LHCN-M2 (cell line): ENCODE data around the gene TMEM273. TPM values are rescaled to one million over a fixed set of nuclear protein-coding genes. Genes with fewer than 3 reads are reported as not detected.

Source experiments
- DNase-seq: peaks from one replicate; pipeline ENCODE4 v3.0.0-alpha.2; 2012; ENCODE audit warnings: low read depth
- total RNA-seq: library from RNA; depleted of rRNA; stranded (reverse); fragments of >200 nt; gene quantifications from 2 replicates; pipeline ENCODE4 v1.2.3, GENCODE V29; 2014

Gene TMEM273
- total RNA-seq, 1 experiment from 2014 or later, result not detected

GRCh38 chr10:49140304-49141177, 47.6 kb downstream of the TMEM273 start:
- peak; percentile 11 for DNase-seq

DNA sequence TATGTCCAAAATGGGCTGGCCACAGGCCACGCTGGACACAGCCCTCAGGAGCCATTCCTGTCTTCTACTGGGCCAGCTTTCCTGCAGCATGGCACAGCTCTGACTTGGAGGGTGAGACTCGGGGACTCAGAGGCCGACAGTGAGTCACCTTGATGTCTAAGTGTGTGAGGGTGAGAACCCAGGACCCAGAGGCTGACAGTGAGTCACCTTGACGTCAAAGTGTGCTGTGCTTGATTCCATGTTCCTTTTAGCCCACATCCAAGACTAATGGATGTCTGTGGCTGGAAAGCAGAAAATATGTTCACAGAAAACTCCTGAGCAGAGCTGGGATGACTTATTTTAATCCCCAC, 48.4 kb downstream of the TMEM273 start:
- DNase-seq, result peak; percentile 95

GRCh38 chr10:49139028-49139845, 49.0 kb downstream of the TMEM273 start:
- DNase-seq, result peak; percentile 85

GRCh38 chr10:49138361-49138891, 49.8 kb downstream of the TMEM273 start:
- DNase-seq, result peak; percentile 42

DNA sequence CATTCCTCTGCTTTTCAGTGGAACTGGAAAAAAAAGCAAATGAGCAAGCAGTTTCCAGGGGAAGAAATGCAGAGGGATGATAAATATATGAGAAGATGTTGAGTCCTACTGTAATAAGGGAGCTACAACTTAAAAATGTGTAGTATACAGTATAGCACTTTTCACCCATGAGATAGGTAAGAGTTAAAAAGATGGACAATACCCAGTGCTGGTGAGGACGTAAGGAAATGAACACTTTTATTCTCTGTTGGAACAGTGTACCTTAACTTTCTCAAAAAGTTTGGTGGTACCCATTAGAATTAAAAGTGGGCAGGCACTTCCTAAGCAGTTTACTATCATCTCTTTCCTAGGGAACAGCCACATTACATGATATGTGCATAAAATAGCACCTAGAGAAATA, 51.7 kb downstream of the TMEM273 start:
- no peak for DNase-seq

DNA sequence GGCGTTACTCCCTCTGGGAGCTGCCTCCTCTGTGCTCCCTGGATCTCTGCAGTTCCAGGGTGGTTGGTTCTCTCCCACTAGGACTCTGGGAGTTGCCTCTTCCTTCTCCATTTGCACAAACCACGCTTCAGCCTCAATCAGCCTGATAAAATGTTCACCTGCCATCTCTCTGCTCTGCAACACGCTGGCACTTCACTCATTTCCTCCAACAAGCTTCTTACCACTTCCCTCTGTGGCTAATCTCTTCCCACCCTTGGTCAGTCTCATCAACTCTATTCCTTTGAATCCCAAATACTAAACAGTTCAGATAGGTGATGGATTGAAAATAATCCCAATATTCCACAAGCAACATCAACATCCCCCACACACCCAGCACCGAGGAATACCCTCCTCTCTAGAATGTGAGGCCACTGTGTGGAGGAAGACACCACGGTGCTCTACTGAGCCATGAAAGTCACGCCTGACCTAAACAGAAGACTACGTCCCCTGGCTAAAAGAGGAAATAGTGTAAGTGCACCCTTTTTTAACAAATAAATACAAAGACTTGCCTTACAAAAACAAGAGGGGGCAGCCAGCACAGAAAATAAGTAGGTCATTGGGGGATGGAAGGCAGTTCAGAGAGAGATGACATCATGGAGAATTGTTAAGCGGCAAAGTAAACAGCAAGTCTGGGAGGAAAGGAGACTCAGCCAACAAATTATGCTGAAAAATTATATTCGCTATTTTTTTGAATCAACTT, 52.4 kb downstream of the TMEM273 start:
- DNase-seq, result no peak

GRCh38 chr10:49134327-49134726, 53.9 kb downstream of the TMEM273 start:
- no peak for DNase-seq

- no peak for DNase-seq
These were observed 54.4 kb downstream of the TMEM273 start, which contains the start of gene FAM170B for GRCh38 chr10:49133706-49134248. TSS of gene FAM170B (minus strand) at chr10:49134021. CDS start at chr10:49133918, 103 bp downstream.

GRCh38 chr10:49132362-49132737, 55.8 kb downstream of the TMEM273 start:
- DNase-seq, result no peak

DNA sequence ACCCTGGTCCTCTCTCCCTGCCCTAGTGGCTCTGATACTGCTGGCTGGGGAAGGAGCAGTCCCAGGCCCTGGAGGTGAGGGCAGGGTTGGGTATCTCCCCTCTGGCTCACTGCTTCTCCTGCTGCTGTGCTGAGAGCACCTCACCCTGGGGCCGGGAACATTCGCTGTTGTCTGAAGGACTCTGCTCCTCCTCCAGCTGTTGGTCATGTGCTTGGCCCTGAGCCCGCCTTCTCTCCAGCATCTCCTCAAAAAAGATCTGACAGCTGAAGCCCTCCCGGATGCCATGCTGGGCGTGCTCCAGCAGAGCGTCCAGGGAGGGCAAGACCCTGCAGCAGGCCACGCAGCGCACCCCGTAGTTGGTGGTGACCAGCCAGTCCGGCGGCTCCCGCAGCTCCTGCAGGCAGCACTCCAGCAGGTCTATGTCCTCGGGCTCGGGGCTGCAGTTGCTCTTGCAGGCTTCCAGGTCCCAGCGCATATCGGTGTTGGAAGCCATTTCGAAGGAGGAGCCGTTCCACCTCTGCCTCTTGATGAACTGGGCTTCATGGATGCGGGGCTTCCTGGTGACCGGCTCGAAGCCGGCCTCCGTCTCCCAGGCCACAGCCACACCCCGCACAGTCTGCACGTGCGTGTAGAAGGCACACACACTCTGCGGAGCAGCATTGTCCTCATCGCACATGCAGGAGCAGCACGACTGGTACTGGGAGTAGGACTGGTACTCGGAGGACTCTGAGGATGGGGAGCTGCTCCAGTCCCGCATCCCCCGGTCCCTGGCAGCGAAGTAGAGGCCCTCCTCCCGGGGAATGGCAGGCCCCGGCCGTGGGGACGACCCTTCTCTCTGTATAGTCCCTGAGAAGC, 56.5 kb downstream of the TMEM273 start:
- DNase-seq, result peak; percentile 9

DNA sequence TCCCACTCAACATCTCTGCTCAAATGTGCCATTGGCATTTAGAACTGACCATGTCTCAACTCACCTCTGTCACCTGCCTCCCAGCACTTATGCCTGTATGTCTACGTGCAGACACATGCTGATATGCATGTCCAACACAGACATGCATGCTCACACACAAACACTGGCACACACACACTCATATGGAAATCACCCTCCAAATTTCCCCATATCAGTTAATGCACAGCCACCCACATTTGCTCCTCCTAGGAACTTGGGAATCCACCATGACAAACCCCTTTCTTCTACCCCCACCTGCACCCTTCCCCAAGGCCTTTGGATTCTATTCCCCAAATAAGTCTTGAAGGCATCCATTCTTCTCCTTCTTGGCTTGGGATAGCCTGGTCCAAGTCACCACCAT, 58.8 kb downstream of the TMEM273 start:
- no peak for DNase-seq

GRCh38 chr10:49128854-49129253, 59.3 kb downstream of the TMEM273 start:
- DNase-seq, result no peak

DNA sequence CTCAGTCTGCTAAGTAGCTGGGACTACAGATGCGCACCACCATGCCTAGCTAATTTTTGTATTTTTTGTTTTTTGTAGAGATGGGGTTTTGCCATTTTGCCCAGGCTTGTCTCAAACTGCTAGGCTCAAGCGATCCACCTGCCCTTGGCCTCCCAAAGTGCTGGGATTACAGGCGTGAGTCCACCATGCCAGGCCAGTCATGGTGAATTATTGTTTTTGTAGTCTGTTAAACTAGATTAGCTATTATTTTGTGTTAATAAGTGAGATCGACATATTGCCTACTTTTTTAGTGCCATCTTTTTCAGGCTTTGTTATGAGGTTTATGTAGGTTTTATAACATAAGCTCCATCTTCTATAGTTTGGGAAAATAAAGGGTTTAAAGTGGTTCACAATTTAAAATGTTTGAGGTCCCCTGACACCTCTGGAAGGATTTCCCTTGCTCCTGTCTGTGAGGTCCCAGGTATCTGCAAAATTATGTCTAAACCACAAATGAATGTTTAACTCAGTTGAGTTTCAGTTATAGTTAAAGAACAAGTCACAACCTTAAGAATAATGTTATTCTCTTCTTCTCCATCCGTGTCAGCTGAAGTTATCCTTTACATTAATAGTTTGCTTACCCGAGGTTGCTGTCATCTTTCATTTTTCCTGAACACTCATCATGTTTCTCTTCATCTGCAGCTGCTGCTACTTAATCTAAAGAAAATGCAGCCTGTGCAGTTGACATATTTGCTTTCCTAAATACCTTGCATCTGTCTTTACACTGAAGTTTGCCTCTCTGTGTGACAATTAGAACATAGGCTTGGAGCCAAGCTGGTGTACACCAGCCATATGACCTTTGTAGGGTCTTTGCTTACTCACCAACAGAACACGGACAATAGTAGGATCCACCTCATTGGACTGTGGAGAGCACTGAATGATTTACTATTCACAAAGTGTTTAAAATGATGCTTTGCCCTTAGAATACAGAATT, 63.9 kb downstream of the TMEM273 start:
- DNase-seq, result no peak

DNA sequence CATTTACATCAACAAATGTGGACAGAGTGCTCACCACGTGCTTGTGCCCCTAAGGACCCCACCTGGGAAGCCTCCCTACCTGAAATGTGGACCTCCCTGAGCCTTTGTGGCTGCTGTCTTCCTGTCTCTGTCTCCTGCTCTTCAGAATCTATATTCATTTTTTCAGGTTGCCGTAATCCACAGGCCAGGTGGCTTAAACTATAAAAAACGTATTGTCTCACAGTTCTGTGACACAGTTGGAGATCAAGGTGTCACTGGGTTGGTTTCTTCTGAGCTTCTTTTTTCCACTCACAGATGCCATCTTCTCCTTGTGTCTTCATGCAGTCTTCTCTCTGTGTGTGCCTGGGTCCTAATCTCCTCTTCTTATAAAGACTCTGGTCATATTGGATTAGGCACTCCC, 67.3 kb downstream of the TMEM273 start:
- no peak for DNase-seq

DNA sequence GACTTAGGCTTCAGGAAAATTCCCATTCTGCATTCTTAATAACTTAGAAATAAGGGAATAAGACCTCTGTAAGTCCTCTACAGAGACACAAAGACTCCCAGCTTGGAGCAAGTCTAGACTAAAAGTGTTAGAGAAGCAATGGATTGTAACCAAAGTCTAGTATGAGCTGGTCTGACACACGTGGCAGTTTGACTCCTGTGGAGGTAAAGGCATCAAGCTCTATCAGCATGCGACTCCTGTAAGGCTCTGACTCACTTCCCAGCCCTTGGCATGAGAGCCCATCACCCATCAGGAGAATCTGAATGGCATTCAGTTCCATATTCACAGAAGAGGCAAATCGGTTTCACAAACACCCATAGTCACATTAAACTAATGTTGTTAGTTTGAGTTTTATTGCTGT, 68.4 kb downstream of the TMEM273 start:
- peak; percentile 6 for DNase-seq

- DNase-seq, result no peak
These were observed 69.6 kb downstream of the TMEM273 start for GRCh38 chr10:49118430-49119074.

DNA sequence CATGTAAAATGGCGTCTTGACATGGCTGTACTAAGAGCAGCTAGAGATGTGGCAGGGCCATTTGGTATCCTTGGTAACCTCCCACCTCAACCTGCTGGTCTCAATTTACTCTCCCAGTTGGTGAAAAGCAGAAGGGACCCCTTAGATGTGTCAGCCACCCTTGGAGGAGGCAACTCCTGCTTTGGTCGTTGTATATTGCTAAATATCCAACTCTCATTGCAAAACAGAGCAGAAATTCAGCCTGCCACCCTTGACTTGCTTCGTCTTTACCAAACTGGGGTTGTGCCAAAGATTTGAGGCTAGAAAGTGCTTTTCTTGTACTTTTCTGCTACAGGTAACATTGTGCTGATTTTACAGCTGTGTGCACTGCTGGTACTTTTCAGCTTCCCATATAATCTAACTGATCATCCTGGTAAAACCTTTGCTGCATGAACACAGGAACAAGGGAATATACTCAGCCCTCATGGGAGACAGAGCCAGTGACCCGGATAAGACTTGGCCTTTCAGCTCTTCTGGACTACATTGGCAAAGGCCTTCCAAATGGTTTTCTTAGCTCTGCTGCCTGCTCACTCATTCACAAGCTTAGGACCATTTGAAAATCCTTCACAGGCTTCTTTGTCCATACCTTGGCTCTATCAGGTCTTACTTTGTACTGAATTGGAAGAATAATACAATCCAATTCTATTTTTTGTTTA, 70.7 kb downstream of the TMEM273 start:
- no peak for DNase-seq
